GM12875 (cell line): ENCODE data around the gene VCP.
A peak's percentile ranks its signal among the peaks of the same experiment; 100 is the strongest.

ENCODE experiments used
- H3K4me3 ChIP-seq: one replicate; pipeline ENCODE4 v1.5.1; 2011; ENCODE audit warnings: low read depth, low read length, control low read depth
- TF ChIP-seq, protein P1 (sequence below): IDR thresholded peaks from 2 replicates; pipeline ENCODE4 v1.5.1; 2011; ENCODE audit warnings: low read depth, mild to moderate bottlenecking, control low read depth, inconsistent platforms, low read length, moderate library complexity, borderline replicate concordance; ENCODE audit not compliant: insufficient read depth

The VCP gene

GRCh38 chr9:35071814-35072460 lies 488 bp downstream of the VCP start:
- TF ChIP-seq, protein P1, sequence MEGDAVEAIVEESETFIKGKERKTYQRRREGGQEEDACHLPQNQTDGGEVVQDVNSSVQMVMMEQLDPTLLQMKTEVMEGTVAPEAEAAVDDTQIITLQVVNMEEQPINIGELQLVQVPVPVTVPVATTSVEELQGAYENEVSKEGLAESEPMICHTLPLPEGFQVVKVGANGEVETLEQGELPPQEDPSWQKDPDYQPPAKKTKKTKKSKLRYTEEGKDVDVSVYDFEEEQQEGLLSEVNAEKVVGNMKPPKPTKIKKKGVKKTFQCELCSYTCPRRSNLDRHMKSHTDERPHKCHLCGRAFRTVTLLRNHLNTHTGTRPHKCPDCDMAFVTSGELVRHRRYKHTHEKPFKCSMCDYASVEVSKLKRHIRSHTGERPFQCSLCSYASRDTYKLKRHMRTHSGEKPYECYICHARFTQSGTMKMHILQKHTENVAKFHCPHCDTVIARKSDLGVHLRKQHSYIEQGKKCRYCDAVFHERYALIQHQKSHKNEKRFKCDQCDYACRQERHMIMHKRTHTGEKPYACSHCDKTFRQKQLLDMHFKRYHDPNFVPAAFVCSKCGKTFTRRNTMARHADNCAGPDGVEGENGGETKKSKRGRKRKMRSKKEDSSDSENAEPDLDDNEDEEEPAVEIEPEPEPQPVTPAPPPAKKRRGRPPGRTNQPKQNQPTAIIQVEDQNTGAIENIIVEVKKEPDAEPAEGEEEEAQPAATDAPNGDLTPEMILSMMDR: peak; percentile 41
- peak overlapping the region; percentile 95 for H3K4me3 ChIP-seq

- H3K4me3 ChIP-seq: peak overlapping the region; percentile 95
- TF ChIP-seq, protein P1: no peak
These were observed 1.3 kb downstream of the VCP start for GRCh38 chr9:35070823-35071813.

GRCh38 chr9:35069020-35069419 lies 3.4 kb downstream of the VCP start:
- TF ChIP-seq, protein P1: no peak
- H3K4me3 ChIP-seq: no peak overlapping the region

- TF ChIP-seq, protein P1: no peak
- no peak overlapping the region for H3K4me3 ChIP-seq
These were observed 5.4 kb downstream of the VCP start for GRCh38 chr9:35067056-35067455.

DNA sequence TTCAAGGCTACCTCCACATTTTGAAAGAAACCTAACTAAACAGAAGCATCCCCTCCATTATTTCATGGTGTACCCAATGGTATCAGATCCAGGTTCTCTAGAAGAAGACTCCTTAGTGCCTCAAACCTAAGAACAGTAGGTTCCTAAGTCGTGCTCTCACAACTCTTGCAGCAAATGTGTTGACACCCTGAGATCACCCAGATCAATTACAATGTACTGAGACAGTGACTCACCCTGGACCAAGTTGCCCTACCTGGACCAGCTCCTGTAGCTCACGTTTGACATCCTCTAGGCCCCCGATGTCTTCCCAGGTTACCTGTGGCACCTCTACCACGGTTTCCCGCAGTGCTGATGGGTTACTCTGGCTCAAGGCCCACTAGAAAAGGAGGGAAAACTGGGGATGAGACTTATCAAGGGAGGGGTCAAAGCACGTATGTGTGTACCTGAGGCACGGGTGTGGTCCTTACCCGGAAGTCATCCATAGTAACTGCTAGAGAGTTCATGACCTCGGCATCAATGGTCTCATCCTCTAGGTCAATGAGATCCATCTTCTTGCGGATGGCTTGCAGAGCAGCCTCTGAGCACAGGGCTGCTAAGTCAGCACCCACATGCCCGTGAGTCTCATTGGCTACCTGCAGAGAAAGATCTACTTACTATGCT lies 11.7 kb downstream of the VCP start:
- no peak overlapping the region for H3K4me3 ChIP-seq
- TF ChIP-seq, protein P1: no peak

DNA sequence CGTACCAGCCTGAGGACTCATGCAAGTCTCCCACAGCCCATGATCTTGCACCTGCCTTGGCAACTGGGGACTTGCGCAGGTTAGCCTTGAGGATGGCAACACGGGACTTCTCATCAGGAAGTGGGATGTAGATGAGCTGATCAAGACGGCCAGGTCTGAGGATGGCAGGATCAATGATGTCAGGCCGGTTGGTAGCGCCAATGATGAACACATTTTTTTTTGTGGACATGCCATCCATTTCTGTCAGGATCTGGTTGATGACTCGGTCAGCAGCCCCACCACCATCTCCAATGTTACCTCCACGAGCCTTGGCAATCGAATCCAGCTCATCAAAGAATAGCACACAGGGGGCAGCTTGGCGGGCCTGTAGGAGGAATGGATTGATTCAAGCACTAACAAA lies 13.0 kb downstream of the VCP start:
- no peak overlapping the region for H3K4me3 ChIP-seq
- TF ChIP-seq, protein P1: no peak
